ENCODE results near the gene SFMBT2.
A peak's percentile ranks its signal among the peaks of the same experiment; 100 is the strongest.

The SFMBT2 gene

GRCh38 chr10:7350541-7351195 is 60.2 kb downstream of the SFMBT2 start:
- no peak overlapping the region for H3K4me3 ChIP-seq (ENCODE audit: low read length)
- no peak for TF ChIP-seq ZNF274 (IDR thresholded peaks at IDR 0.05; ENCODE audit: low read depth, low read length)

GRCh38 chr10:7345717-7346116 is 65.1 kb downstream of the SFMBT2 start:
- no peak overlapping the region for H3K4me3 ChIP-seq (ENCODE audit: low read length)
- no peak for TF ChIP-seq ZNF274 (IDR thresholded peaks at IDR 0.05; ENCODE audit: low read depth, low read length)

DNA sequence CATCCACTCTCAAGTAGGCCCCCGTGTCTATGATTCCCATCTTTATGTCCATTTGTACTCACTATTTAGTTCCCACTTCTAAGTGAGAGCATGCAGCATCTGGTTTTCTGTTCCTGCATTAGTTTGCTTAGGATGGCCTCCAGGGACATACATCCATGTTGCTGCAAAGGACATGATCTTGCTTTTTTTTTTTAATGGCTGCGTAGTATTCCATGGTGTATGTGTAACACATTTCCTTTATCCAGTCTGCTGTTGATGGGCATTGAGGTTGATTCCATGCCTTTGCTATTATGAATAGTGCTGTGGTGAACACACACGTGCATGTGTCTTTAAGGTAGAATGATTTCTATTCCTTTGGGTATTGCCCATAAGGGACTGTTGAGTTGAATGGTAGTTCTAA is 67.8 kb downstream of the SFMBT2 start:
- H3K4me3 ChIP-seq (ENCODE audit: low read length), result no peak overlapping the region
- TF ChIP-seq ZNF274 (IDR thresholded peaks at IDR 0.05; ENCODE audit: low read depth, low read length), result no peak

GRCh38 chr10:7340179-7340874 is 70.5 kb downstream of the SFMBT2 start:
- no peak overlapping the region for H3K4me3 ChIP-seq (ENCODE audit: low read length)
- TF ChIP-seq ZNF274 (IDR thresholded peaks at IDR 0.05; ENCODE audit: low read depth, low read length), result no peak

DNA sequence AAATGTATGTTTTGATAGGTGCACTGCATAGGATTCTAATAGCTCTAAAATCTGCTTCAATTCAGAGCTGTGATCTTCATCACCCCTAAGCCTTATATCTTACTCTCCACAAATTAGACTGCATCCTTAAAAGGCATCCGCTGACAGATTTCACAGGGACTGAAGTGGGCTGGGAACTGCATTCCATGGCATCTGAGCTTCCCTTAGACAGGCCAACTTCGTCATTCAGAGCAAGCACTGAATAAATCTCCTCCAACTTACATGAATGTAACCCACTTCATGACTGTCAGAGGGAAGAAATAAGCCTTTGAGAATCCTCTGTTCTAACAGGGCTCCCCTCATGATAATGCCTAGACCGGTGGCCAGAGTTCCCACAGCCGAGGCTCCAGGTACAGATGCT is 71.3 kb downstream of the SFMBT2 start:
- no peak overlapping the region for H3K4me3 ChIP-seq (ENCODE audit: low read length)
- TF ChIP-seq ZNF274 (IDR thresholded peaks at IDR 0.05; ENCODE audit: low read depth, low read length), result no peak

DNA sequence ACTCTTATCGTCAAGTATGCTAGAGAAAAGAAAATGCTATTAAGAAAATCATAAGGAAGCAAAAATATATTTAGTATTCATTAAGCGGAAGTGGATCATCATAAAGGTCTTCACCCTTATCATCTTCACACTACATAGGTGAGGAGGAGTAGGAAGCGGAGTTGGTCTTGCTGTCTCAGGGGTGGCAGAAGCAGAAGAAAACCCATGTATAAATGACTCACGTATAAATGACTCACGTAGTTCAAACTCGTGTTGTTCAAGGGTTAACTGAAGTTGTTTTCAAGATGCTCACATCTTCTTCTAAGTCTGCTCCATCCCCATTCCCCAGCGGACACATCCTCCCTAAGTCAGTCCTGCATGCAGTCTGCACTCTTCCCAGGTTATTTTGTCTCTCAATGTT is 72.4 kb downstream of the SFMBT2 start:
- no peak overlapping the region for H3K4me3 ChIP-seq (ENCODE audit: low read length)
- TF ChIP-seq ZNF274 (IDR thresholded peaks at IDR 0.05; ENCODE audit: low read depth, low read length), result no peak

DNA sequence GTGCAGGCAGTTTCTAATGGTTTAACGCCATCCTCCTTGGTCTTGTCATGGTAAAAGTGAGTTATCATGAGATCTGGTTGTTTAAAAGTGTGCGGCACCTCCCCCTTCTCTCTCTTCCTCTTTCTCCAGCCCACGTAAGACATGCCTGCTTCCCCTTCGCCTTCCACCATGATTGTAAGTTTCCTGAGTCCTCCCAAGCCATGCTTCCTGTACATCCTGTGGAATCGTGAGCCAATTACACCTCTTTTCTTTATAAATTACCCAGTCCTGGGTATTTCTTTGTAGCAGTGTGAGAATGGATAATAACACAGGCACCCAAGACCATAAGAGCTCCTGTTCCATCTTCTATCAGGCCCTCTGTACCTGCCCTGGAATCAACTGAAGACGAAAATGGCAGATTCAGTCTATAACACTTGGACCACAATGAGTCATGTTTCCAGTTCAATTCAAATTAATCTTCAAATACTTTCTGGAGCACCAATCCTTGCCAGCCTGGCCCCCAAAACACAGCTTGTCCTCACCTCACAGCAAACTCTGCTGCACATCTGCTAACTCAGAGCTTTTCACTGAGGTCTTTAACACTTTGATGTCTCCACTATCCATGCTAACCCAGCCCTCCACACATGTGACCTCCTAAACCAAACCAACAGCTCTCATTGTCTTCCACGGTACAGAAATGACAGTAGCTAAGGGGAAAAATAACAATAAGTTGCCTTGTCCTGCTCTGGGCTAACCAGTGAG is 73.2 kb downstream of the SFMBT2 start:
- no peak for TF ChIP-seq ZNF274 (IDR thresholded peaks at IDR 0.05; ENCODE audit: low read depth, low read length)
- 0 out of 2 replicates have a peak overlapping the region, but pooled peaks have one; percentile 10 for H3K4me3 ChIP-seq (ENCODE audit: low read length)

DNA sequence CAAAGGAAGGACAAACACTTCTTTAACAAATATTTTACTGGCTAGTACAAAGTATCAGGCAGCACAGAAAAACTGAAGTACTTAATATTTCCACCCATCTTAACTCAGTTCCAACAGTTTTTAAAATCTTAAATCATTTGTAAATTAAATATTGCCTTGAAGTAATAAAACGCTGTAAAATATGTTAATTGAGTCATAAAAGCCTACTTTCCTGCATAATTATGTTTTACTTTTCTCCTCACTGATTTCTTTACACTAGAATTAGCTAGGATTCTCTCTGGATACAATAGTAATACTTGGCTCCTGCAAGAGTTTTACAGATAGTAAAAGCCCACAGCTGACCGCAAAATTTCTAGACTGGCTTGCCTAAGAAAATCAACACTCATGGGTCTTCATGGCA is 74.9 kb downstream of the SFMBT2 start:
- H3K4me3 ChIP-seq (ENCODE audit: low read length), result no peak overlapping the region
- no peak for TF ChIP-seq ZNF274 (IDR thresholded peaks at IDR 0.05; ENCODE audit: low read depth, low read length)

DNA sequence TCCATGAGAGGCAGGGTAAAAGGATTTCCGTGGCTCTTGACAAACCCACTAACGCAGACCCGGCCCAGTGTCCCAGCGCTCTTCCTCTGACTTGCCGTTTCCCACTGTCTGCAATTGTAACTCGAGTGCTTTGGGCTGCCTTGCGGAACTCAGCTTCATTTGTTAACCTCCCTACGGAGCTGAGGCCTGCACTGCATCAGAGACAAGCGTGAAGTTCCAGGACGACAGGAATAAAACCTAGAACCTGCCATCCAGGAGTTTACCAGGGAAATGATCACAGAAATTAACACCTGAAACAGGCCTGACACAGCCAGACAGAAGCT is 76.2 kb downstream of the SFMBT2 start:
- no peak overlapping the region for H3K4me3 ChIP-seq (ENCODE audit: low read length)
- TF ChIP-seq ZNF274 (IDR thresholded peaks at IDR 0.05; ENCODE audit: low read depth, low read length), result no peak

- TF ChIP-seq ZNF274 (IDR thresholded peaks at IDR 0.05; ENCODE audit: low read depth, low read length), result no peak
- H3K4me3 ChIP-seq (ENCODE audit: low read length), result no peak overlapping the region
These were observed 76.7 kb downstream of the SFMBT2 start for GRCh38 chr10:7333961-7334641.

DNA sequence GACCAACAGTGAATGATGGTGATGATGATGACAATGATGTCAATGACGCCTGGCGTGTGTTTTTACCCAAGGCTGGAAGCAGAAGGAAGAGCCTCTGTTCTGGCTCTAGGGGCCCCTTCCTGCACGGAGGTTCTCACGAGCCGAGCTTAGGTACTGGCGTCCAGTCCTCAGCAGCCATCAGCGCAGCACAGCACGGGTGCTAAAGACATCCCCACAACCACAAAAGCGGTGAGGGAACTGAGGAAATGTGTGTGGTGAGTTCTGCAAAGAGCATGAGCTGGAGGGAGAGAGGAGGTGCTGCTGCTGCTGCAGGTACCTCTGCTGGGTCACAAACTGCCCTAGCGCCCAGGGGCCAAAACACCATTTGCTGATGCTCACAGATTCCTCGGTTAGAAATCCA is 81.6 kb downstream of the SFMBT2 start:
- H3K4me3 ChIP-seq (ENCODE audit: low read length), result no peak overlapping the region
- TF ChIP-seq ZNF274 (IDR thresholded peaks at IDR 0.05; ENCODE audit: low read depth, low read length), result no peak

GRCh38 chr10:7327885-7328284 is 82.9 kb downstream of the SFMBT2 start:
- no peak for TF ChIP-seq ZNF274 (IDR thresholded peaks at IDR 0.05; ENCODE audit: low read depth, low read length)
- H3K4me3 ChIP-seq (ENCODE audit: low read length), result no peak overlapping the region

DNA sequence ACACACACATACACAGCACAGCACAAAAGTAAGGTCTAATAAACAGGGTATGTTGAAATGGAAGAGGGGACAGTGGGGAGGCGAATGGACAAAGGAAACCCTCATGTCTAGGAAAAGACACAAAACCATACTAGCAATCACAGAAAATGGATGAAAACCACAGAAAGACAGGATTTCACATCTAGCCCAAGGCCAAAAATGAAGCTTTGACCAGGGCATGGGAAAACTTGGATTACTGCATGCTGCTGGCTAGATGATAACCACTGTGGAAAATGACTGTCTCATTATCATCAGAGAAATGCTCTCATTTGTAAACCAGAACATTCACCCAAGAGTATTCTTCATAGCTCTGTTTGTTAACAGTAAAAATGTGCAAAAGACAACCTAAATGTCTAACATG is 88.2 kb downstream of the SFMBT2 start:
- H3K4me3 ChIP-seq (ENCODE audit: low read length), result no peak overlapping the region
- no peak for TF ChIP-seq ZNF274 (IDR thresholded peaks at IDR 0.05; ENCODE audit: low read depth, low read length)

DNA sequence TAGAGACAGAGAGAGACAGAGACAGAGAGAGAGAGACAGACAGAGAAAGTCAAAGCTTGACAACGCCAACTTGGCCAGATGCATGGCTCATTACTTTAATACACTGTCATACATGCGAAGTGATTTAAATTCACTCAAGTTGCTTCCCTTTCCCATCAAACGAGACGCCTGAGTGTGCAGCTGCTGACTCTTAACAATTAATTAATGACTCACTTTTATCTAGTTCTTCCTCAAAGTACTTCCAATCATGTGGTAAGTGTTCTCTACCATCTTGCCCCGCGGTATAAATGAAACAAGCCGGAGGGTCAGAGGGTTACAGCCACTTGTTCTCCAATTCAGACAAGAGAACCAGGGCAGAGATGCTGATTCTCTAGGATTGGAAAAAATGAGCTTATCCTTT is 90.8 kb downstream of the SFMBT2 start:
- TF ChIP-seq ZNF274 (IDR thresholded peaks at IDR 0.05; ENCODE audit: low read depth, low read length), result no peak
- no peak overlapping the region for H3K4me3 ChIP-seq (ENCODE audit: low read length)

GRCh38 chr10:7319632-7320031 is 91.2 kb downstream of the SFMBT2 start:
- no peak for TF ChIP-seq ZNF274 (IDR thresholded peaks at IDR 0.05; ENCODE audit: low read depth, low read length)
- H3K4me3 ChIP-seq (ENCODE audit: low read length), result no peak overlapping the region

Data from GM08714 (cell line).